Inflammatory macrophage (primary cell): ENCODE data around the gene ZMAT5.

Experiments used
- DNase-seq, 2 donors: peaks; one replicate each; pipeline ENCODE4 v3.0.0-alpha.2; 2020 to 2022

ZMAT5 gene

GRCh38 chr22:29729161-29729560 is 37.6 kb downstream of the ZMAT5 start:
- no peak for DNase-seq

- no peak for DNase-seq
Measured at GRCh38 chr22:29727131-29727523, 39.7 kb downstream of the ZMAT5 start.

GRCh38 chr22:29726512-29727130 is 40.2 kb downstream of the ZMAT5 start:
- DNase-seq, result no peak

- no peak for DNase-seq
Measured at GRCh38 chr22:29726106-29726505, 40.7 kb downstream of the ZMAT5 start.

- no peak for DNase-seq
Measured at GRCh38 chr22:29724843-29725242, 42.0 kb downstream of the ZMAT5 start.

GRCh38 chr22:29723766-29724165 is 43.0 kb downstream of the ZMAT5 start:
- no peak for DNase-seq

GRCh38 chr22:29722587-29722986 is 44.2 kb downstream of the ZMAT5 start:
- DNase-seq, result no peak

- DNase-seq, result no peak
Measured at GRCh38 chr22:29722151-29722550, 44.7 kb downstream of the ZMAT5 start.

GRCh38 chr22:29720811-29721323 is 45.9 kb downstream of the ZMAT5 start:
- no peak for DNase-seq

GRCh38 chr22:29719899-29720645 is 46.7 kb downstream of the ZMAT5 start, which contains the start of gene CABP7:
Gene CABP7, plus strand, starts transcription at chr22:29720003. Its CDS starts 422 bp downstream, at chr22:29720425.
- no peak for DNase-seq

- DNase-seq, result no peak
Measured at GRCh38 chr22:29718949-29719898, 47.6 kb downstream of the ZMAT5 start.

- DNase-seq, result no peak
Measured at GRCh38 chr22:29717789-29718188, 49.0 kb downstream of the ZMAT5 start.

- peak; percentile 23 to 67 for DNase-seq
Measured at GRCh38 chr22:29716814-29717545, 49.8 kb downstream of the ZMAT5 start.

GRCh38 chr22:29715705-29716104 is 51.1 kb downstream of the ZMAT5 start:
- DNase-seq, result no peak

GRCh38 chr22:29715240-29715639 is 51.6 kb downstream of the ZMAT5 start:
- no peak for DNase-seq

GRCh38 chr22:29713156-29713727 is 53.6 kb downstream of the ZMAT5 start:
- no peak for DNase-seq

GRCh38 chr22:29712119-29712518 is 54.7 kb downstream of the ZMAT5 start:
- DNase-seq, result no peak

GRCh38 chr22:29710922-29711593 is 55.7 kb downstream of the ZMAT5 start:
- DNase-seq, result no peak

- no peak for DNase-seq
Measured at GRCh38 chr22:29710193-29710592, 56.6 kb downstream of the ZMAT5 start.

GRCh38 chr22:29707471-29707870 is 59.3 kb downstream of the ZMAT5 start:
- DNase-seq, result no peak

- DNase-seq, result no peak
Measured at GRCh38 chr22:29707010-29707409, 59.8 kb downstream of the ZMAT5 start.
